Neutrophil (primary cell): Measurements from ENCODE around the gene DRICH1.
"Not testable (repeated sequence)": the region's sequence is repeated elsewhere in the genome, so short reads cannot be mapped to it uniquely, and the experiment has no call there.

Source experiments
- H3K27ac ChIP-seq: fragments of 200-600 bp; sonication (generic); 2 replicates; pipeline ENCODE4 v1.5.1; 2016; ENCODE audit warnings: mild to moderate bottlenecking, moderate library complexity
- H3K27me3 ChIP-seq: fragments of 200-600 bp; sonication (generic); 2 replicates; pipeline ENCODE4 v1.6.0; 2016; ENCODE audit warnings: mild to moderate bottlenecking
- H3K36me3 ChIP-seq: fragments of 200-600 bp; sonication (generic); 2 replicates; pipeline ENCODE4 v1.5.1; 2017
- H3K4me1 ChIP-seq, 2 experiments: fragments of 200-600 bp in 1 of 2; sonication (generic) in 1 of 2; 1 replicate in 1 of 2; 2 replicates in 1 of 2; pipeline versions ENCODE4 v1.5.1 to v1.6.1; 2013 to 2016; ENCODE audit warnings: low read depth in 1 of 2, low read length in 1 of 2, mild to moderate bottlenecking in 1 of 2, moderate library complexity in 1 of 2; ENCODE audit not compliant: control insufficient read depth in 1 of 2, insufficient read depth in 1 of 2
- H3K4me3 ChIP-seq, 2 experiments: fragments of 200-600 bp in 1 of 2; sonication (generic) in 1 of 2; 1 replicate in 1 of 2; 2 replicates in 1 of 2; pipeline ENCODE4 v1.5.1; 2013 to 2016; ENCODE audit warnings: low read depth in 1 of 2, low read length in 1 of 2, mild to moderate bottlenecking in 1 of 2, moderate library complexity in 1 of 2
- H3K9me3 ChIP-seq: fragments of 200-600 bp; sonication (generic); 2 replicates; pipeline ENCODE4 v1.5.1; 2016
- TF ChIP-seq, protein P1 (sequence below): fragments of 200-600 bp; sonication (generic); IDR thresholded peaks from 2 replicates; pipeline ENCODE4 v1.5.1; 2016; ENCODE audit warnings: antibody characterized with exemption

DRICH1 gene

DNA sequence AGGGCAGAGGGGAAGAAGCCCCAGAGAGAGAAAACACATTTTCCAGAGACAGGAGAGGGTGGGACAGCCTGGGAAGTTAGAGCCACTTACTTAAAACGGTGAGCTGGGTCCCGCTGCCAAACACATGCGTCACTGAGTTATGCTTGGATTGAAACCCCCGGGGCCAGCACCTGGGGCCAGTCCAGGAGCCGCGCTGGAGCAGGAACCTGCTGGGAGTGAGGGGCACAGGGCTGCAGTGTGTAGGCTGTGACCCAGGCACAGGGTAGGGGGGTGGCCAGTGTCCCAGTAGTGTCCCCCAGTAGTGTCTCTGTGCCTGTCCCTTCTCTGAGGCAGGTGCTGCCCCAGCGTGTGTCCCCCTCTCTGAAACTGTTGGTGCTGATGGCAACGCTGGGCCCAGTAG is 57.2 kb downstream of the DRICH1 start:
- H3K4me3 ChIP-seq = no peak overlapping the region
- TF ChIP-seq, protein P1, sequence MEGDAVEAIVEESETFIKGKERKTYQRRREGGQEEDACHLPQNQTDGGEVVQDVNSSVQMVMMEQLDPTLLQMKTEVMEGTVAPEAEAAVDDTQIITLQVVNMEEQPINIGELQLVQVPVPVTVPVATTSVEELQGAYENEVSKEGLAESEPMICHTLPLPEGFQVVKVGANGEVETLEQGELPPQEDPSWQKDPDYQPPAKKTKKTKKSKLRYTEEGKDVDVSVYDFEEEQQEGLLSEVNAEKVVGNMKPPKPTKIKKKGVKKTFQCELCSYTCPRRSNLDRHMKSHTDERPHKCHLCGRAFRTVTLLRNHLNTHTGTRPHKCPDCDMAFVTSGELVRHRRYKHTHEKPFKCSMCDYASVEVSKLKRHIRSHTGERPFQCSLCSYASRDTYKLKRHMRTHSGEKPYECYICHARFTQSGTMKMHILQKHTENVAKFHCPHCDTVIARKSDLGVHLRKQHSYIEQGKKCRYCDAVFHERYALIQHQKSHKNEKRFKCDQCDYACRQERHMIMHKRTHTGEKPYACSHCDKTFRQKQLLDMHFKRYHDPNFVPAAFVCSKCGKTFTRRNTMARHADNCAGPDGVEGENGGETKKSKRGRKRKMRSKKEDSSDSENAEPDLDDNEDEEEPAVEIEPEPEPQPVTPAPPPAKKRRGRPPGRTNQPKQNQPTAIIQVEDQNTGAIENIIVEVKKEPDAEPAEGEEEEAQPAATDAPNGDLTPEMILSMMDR = no peak

DNA sequence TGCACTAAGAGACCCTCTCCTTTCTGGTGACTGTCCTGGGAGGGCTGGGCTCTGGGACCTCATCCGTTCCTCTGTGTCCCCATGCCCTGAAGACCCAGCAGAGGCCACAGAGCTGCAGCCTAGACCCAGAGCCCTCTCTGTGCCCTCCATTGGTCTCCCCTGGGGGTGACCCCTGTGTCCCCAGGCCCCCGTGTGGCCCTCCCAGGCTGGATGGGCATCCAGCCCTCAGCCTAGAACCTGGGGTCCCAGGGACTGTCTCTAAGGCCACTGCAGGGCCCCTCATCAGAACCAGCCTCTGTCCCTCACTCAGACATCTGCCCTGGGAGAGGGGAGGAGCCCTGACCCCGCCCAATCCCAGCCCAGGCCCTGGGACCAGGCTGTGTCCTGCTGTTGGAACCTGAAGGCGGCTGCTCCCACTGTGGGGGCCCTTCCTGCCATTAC is 57.7 kb downstream of the DRICH1 start:
- Histone ChIP-seq H3K9me3 (no peaks in the 10 kb centered on the region), H3K4me1 (no peaks in the 10 kb centered on the region), H3K36me3 (no peaks in the 10 kb centered on the region), H3K27me3 (peaks cover 27% of the 10 kb centered on the region), H3K27ac (no peak overlapping the region), H3K4me3 (no peak overlapping the region)
- TF ChIP-seq, protein P1 = no peak

More for the DNA sequence above, 57.2 kb downstream of the DRICH1 start:
- no peaks in the 10 kb centered on the region for H3K36me3 ChIP-seq
- H3K9me3 ChIP-seq = no peaks in the 10 kb centered on the region
- no peak overlapping the region for H3K27ac ChIP-seq
- peaks cover 32% of the 10 kb centered on the region for H3K27me3 ChIP-seq
- H3K4me1 ChIP-seq = no peaks in the 10 kb centered on the region

DNA sequence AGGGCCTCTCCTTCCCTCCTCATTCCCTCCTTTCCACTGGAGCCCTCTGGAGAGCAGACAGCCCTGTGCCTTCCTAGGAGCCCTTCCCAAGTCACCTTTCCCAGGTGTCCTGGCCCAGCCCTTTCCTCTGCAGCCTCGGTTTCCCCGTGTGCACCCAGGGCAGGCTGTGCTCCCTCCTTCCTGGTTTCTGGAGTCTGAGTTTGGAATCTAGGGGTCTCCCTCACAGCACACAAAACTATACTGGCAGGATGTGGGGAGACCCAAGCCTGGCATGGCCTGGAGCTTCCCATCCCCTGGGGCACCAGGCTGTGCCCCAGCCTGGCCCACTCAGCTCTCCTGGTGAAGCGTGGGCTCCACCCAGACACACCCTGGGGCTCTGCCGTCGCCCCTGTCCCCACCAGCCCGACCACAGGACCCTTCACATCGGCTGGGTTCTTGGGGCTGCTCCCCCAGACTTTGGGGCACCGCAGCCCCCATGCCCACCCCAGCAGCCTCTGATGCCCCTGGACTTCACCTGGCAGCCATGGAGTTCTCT is 58.4 kb downstream of the DRICH1 start:
- peaks cover 24% of the 10 kb centered on the region for H3K27me3 ChIP-seq
- H3K27ac ChIP-seq, H3K9me3 ChIP-seq, H3K4me1 ChIP-seq, H3K4me3 ChIP-seq, H3K36me3 ChIP-seq: not testable (repeated sequence)

DNA sequence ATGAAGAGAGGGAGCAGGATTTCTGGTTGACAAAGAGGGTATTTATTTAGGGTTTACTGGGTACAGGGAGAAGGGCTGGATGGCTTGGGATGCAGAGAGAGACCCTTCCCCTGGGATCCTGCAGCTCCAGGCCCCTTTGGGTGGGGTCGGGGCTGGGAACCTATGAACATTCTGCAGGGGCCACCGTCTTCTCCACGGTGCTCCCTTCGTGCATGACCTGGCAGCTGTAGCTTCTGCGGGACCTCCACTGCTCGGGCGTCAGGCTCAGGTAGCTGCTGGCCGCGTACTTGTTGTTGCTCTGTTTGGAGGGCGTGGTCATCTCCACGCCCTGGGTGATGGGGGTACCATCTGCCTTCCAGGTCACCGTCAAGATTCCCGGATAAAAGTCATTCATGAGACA is 59.0 kb downstream of the DRICH1 start:
- not testable (repeated sequence) for H3K9me3 ChIP-seq, H3K36me3 ChIP-seq, H3K27ac ChIP-seq, H3K4me1 ChIP-seq, H3K4me3 ChIP-seq
- peaks cover 24% of the 10 kb centered on the region for H3K27me3 ChIP-seq

DNA sequence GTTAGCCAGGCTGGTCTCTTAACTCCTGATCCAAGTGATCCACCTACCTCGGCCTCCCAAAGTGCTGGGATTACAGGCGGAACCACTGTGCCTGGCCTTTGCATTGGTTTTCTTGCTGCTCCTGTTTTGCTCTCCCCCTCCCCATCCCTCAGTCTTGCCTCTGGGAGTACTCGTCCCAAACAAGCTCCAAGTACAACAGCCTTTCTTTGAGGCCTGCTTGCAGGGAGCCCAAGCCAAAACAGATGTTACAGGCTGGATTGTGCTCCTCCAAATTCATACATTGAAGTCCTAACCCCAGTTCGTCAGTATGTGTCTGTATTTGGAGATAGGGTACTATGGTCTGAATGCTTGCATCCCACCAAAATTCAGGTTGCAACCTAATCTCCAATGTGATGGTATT is 60.6 kb downstream of the DRICH1 start:
- TF ChIP-seq, protein P1 = no peak
- Histone ChIP-seq H3K27me3 (peaks cover 27% of the 10 kb centered on the region), H3K36me3 (no peaks in the 10 kb centered on the region), H3K27ac (no peak overlapping the region), H3K9me3 (no peaks in the 10 kb centered on the region), H3K4me3 (no peak overlapping the region), H3K4me1 (peaks cover 0 to 2% of the 10 kb centered on the region in 2 experiments)

DNA sequence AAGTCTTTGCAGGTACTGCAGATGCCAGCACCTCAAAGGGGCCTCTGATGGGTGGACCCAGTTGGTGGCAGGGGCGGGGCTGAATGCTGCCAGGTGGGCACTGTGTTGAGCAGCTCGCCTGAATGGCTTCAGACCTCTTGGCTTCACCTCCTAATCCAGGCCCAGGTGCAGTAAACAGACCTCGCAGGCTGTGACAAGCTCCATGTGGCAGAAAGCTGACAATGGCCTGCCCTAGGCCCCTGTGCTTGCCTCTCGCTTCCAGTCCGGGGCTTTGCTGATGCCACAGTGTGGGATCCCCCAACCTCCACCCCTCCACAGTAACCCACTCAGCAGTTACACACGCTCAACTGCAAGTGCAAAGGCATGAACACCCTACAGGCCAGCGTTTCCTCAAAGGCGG is 61.4 kb downstream of the DRICH1 start:
- Histone ChIP-seq H3K36me3 (no peaks in the 10 kb centered on the region), H3K4me3 (no peak overlapping the region), H3K4me1 (peaks cover 4 to 10% of the 10 kb centered on the region in 2 experiments), H3K27me3 (peaks cover 34% of the 10 kb centered on the region), H3K27ac (no peak overlapping the region), H3K9me3 (no peaks in the 10 kb centered on the region)
- TF ChIP-seq, protein P1 = no peak

DNA sequence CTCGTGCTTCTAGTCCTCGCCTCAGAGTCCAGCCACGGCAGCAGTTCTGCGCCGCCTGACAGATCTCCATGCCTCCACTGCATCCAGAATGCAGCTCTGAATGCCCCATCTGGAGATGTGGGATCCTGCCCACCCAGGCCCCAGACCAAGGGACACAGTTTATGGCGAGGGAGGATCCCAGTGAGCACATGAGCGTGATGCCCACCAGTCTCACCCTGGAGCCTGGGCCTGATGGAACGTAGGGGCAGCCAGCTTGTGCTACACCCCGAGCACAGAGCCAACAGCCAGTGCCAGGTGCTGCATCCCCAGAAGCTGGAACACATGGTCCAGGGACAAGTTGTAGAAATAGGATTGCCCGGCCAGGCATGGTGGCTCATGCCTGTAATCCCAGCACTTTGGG is 62.4 kb downstream of the DRICH1 start:
- TF ChIP-seq, protein P1 = no peak
- H3K36me3 ChIP-seq = no peaks in the 10 kb centered on the region
- no peaks in the 10 kb centered on the region for H3K9me3 ChIP-seq
- H3K4me3 ChIP-seq = no peak overlapping the region
- H3K27me3 ChIP-seq = peaks cover 44% of the 10 kb centered on the region
- H3K27ac ChIP-seq = no peak overlapping the region
- peaks cover 5 to 13% of the 10 kb centered on the region in 2 experiments for H3K4me1 ChIP-seq
